ENCODE results near the gene CCNB1IP1.
A peak's percentile ranks its signal among the peaks of the same experiment; 100 is the strongest.
"Not testable (repeated sequence)": the region's sequence is repeated elsewhere in the genome, so short reads cannot be mapped to it uniquely, and the experiment has no call there.

The CCNB1IP1 gene

DNA sequence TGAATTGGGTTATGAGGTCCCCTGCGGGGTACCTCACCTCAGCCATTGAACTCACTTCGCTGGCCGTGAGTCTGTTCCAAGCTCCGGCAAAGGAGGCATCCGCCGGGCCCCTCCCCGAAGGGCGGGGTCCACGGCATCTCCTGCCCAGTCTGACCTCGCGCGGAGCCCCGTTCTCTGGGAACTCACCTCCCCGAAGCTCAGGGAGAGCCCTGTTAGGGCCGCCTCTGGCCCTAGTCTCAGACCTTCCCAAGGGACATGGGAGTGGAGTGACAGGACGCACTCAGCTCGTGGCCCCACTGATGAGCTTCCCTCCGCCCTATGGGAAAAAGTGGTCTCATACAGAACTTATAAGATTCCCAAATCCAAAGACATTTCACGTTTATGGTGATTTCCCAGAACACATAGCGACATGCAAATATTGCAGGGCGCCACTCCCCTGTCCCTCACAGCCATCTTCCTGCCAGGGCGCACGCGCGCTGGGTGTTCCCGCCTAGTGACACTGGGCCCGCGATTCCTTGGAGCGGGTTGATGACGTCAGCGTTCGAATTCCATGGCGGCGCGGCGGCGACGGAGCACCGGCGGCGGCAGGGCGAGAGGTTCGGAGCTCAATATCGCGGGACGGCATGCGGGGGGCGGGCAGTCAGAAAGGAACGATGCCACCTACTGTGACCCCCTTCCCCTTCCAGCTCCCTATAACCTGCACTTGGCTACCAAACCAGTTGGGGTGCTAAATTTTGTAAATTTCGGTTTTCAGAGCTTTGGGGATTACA, 10.2 kb upstream of the CCNB1IP1 start, which contains the start of gene PARP2:
Gene PARP2, plus strand, starts transcription at position 544 of the 770 bp plus-strand sequence. Its CDS starts 7 bp downstream, at position 551.
- POLR2A ChIA-PET: interaction anchor here (0.6 to 4.6 kb wide), 30 partner anchors 9 to 631 kb away, joined by 3 to 162 read pairs (median 4); partner anchors contain the start of genes APEX1, CCNB1IP1, OSGEP and PIP4P1
- peak; percentile 97 for DNase-seq (ENCODE audit: extremely low spot score)
- CTCF ChIA-PET: interaction anchor here (0.5 to 1.7 kb wide), 6 partner anchors 13 to 450 kb away, joined by 3 to 6 read pairs (median 4); partner anchors contain the start of gene TEP1
- TF ChIP-seq TARDBP (IDR thresholded peaks at IDR 0.05) (no peak), FOXK2 (IDR thresholded peaks at IDR 0.05) (no peak), SP1 (IDR thresholded peaks at IDR 0.05) (no peak), SUZ12 (IDR thresholded peaks at IDR 0.05) (no peak), FOXA1 (IDR thresholded peaks at IDR 0.05) (no peak), L3MBTL2 (conservative IDR thresholded peaks at IDR 0.05) (peak; percentile 81), ELF4 (IDR thresholded peaks at IDR 0.05) (peak; percentile 89), ZNF384 (IDR thresholded peaks at IDR 0.05) (no peak), FOXM1 (IDR thresholded peaks at IDR 0.05; ENCODE audit: borderline replicate concordance) (no peak), HDGF (IDR thresholded peaks at IDR 0.05; ENCODE audit: borderline replicate concordance) (no peak)
- TF ChIP-seq, protein P1, sequence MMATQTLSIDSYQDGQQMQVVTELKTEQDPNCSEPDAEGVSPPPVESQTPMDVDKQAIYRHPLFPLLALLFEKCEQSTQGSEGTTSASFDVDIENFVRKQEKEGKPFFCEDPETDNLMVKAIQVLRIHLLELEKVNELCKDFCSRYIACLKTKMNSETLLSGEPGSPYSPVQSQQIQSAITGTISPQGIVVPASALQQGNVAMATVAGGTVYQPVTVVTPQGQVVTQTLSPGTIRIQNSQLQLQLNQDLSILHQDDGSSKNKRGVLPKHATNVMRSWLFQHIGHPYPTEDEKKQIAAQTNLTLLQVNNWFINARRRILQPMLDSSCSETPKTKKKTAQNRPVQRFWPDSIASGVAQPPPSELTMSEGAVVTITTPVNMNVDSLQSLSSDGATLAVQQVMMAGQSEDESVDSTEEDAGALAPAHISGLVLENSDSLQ (IDR thresholded peaks at IDR 0.05): peak; percentile 97

DNA sequence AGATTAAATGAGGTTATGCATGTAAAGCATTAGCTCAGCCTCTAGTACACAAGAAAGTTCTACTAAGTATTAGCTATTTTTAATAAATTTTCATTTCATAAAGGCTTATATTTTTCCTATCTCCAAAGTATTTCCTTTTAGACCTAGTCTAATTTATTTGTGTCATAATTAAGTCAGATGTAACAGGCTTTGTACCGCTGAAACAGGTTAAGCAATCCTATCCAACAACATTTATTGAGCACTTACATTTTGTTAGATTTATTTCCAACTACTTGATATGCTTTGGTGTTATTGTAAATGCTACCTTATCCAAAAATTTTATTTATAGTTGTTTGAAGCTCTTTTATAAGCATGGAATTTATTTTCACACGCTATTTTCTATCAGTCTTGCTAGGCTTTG, 8.6 kb upstream of the CCNB1IP1 start:
- TF ChIP-seq BHLHE40 (IDR thresholded peaks at IDR 0.05; ENCODE audit: borderline replicate concordance) (no peak), ZNF384 (IDR thresholded peaks at IDR 0.05) (no peak), FOXK2 (IDR thresholded peaks at IDR 0.05) (no peak), TARDBP (IDR thresholded peaks at IDR 0.05) (no peak), FOXA1 (IDR thresholded peaks at IDR 0.05) (no peak), SUZ12 (IDR thresholded peaks at IDR 0.05) (no peak), L3MBTL2 (conservative IDR thresholded peaks at IDR 0.05) (no peak), CTBP1 (IDR thresholded peaks at IDR 0.05; ENCODE audit: borderline replicate concordance) (no peak), SP1 (IDR thresholded peaks at IDR 0.05) (no peak), HDGF (IDR thresholded peaks at IDR 0.05; ENCODE audit: borderline replicate concordance) (no peak), ELF4 (IDR thresholded peaks at IDR 0.05) (no peak), ARNT (IDR thresholded peaks at IDR 0.05) (no peak), LEF1 (IDR thresholded peaks at IDR 0.05; ENCODE audit: borderline replicate concordance) (no peak), FOXM1 (IDR thresholded peaks at IDR 0.05; ENCODE audit: borderline replicate concordance) (no peak), NFRKB (IDR thresholded peaks at IDR 0.05) (no peak)
- TF ChIP-seq, protein P1 (IDR thresholded peaks at IDR 0.05): no peak
- POLR2A ChIA-PET: interaction anchor here (3.7 to 4.6 kb wide), 2 partner anchors 12 to 114 kb away, joined by 37 to 162 read pairs; partner anchors contain the start of genes APEX1, CCNB1IP1 and OSGEP

DNA sequence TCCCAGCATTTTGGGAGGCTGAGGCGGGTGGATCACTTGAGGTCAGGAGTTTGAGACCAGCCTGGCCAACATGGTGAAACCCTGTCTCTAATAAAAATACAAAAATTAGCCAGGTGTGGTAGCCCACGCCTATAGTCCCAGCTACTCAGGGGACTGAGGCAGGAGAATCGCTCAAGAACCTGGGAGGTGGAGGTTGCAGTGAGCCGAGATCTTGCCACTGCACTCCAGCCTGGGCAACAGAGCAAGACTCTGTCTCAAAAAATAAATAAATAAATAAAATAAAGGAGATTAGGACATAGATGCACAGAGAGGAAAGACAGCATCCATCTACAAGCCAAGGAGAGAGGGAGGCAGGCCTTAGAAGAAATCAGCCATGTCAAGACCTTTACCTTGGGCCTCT, 8.0 kb upstream of the CCNB1IP1 start:
- ChIA-PET POLR2A (interaction anchor here (3.7 to 4.6 kb wide), 2 partner anchors 11 to 114 kb away, joined by 37 to 162 read pairs; partner anchors contain the start of genes APEX1, CCNB1IP1 and OSGEP), CTCF (interaction anchor here (1.0 to 1.8 kb wide), 2 partner anchors 8 to 14 kb away, joined by 4 to 8 read pairs; partner anchors contain the start of gene CCNB1IP1)
- DNase-seq (ENCODE audit: extremely low spot score): not testable (repeated sequence)

More for the DNA sequence above, 8.6 kb upstream of the CCNB1IP1 start:
- DNase-seq (ENCODE audit: extremely low spot score): no peak
- CTCF ChIA-PET: interaction anchor here (1.0 to 1.8 kb wide), 2 partner anchors 9 to 15 kb away, joined by 4 to 8 read pairs; partner anchors contain the start of gene CCNB1IP1

DNA sequence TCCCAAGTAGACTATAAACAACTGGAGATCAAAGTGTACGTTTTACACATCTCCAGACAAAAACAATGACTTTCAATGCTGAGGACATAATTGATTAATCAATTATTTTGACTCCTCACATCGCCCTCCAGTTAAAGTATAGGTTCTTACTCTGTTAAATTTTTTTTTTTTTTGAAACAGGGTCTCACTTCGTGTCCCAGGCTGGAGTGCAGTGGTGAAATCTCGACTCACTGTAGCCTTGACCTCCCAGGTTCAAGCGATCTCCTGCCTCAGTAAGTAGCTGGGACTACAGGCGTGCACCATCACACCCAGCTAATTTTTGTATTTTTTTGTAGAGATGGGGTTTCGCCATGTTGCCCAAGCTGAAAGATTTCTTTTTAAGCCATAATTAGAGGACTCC, 938 bp upstream of the CCNB1IP1 start:
- DNase-seq (ENCODE audit: extremely low spot score): no peak
- TF ChIP-seq TARDBP (IDR thresholded peaks at IDR 0.05): no peak
- no peak for TF ChIP-seq ZNF384 (IDR thresholded peaks at IDR 0.05)
- TF ChIP-seq, protein P1 (IDR thresholded peaks at IDR 0.05): no peak
- TF ChIP-seq FOXA1 (IDR thresholded peaks at IDR 0.05): no peak
- no peak for TF ChIP-seq CTBP1 (IDR thresholded peaks at IDR 0.05; ENCODE audit: borderline replicate concordance)
- TF ChIP-seq SP1 (IDR thresholded peaks at IDR 0.05): no peak
- TF ChIP-seq HDGF (IDR thresholded peaks at IDR 0.05; ENCODE audit: borderline replicate concordance): no peak
- TF ChIP-seq BHLHE40 (IDR thresholded peaks at IDR 0.05; ENCODE audit: borderline replicate concordance): no peak
- no peak for TF ChIP-seq SUZ12 (IDR thresholded peaks at IDR 0.05)
- TF ChIP-seq FOXM1 (IDR thresholded peaks at IDR 0.05; ENCODE audit: borderline replicate concordance): no peak
- TF ChIP-seq NFRKB (IDR thresholded peaks at IDR 0.05): no peak
- no peak for TF ChIP-seq LEF1 (IDR thresholded peaks at IDR 0.05; ENCODE audit: borderline replicate concordance)
- TF ChIP-seq ELF4 (IDR thresholded peaks at IDR 0.05): no peak
- TF ChIP-seq FOXK2 (IDR thresholded peaks at IDR 0.05): no peak
- TF ChIP-seq L3MBTL2 (conservative IDR thresholded peaks at IDR 0.05): no peak
- TF ChIP-seq ARNT (IDR thresholded peaks at IDR 0.05): no peak
- ChIA-PET CTCF (interaction anchor here (0.9 kb wide), 1 partner anchor 81 kb away, joined by 3 read pairs; no protein-coding TSS in a partner anchor), POLR2A (interaction anchor here (1.2 to 9.7 kb wide), 3 partner anchors 8 to 127 kb away, joined by 3 to 162 read pairs (median 12); partner anchors contain the start of genes APEX1, OSGEP, PARP2 and PIP4P1)

DNA sequence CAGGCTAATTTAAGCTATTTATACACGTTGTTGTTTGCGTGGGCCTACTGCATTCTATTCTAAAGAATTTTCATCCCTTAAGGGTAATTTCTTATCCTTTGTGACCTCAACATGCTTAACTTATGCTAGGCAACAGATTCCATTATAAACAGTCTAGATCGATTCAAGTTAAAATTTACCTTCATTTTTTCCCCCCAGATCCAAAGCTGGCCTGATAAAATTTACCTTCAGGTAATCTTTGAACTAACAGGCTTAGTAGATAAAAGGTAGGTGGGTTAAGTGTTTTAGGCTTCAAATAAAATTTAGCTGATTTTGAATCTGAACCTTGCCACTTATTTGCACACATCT, 389 bp upstream of the CCNB1IP1 start:
- TF ChIP-seq TARDBP (IDR thresholded peaks at IDR 0.05): no peak
- no peak for TF ChIP-seq LEF1 (IDR thresholded peaks at IDR 0.05; ENCODE audit: borderline replicate concordance)
- TF ChIP-seq ELF4 (IDR thresholded peaks at IDR 0.05): no peak
- TF ChIP-seq ARNT (IDR thresholded peaks at IDR 0.05): no peak
- TF ChIP-seq, protein P1 (IDR thresholded peaks at IDR 0.05): no peak
- TF ChIP-seq FOXK2 (IDR thresholded peaks at IDR 0.05): no peak
- no peak for TF ChIP-seq SUZ12 (IDR thresholded peaks at IDR 0.05)
- TF ChIP-seq SP1 (IDR thresholded peaks at IDR 0.05): no peak
- TF ChIP-seq NFRKB (IDR thresholded peaks at IDR 0.05): no peak
- no peak for TF ChIP-seq L3MBTL2 (conservative IDR thresholded peaks at IDR 0.05)
- no peak for TF ChIP-seq HDGF (IDR thresholded peaks at IDR 0.05; ENCODE audit: borderline replicate concordance)
- TF ChIP-seq BHLHE40 (IDR thresholded peaks at IDR 0.05; ENCODE audit: borderline replicate concordance): no peak
- no peak for TF ChIP-seq FOXM1 (IDR thresholded peaks at IDR 0.05; ENCODE audit: borderline replicate concordance)
- TF ChIP-seq FOXA1 (IDR thresholded peaks at IDR 0.05): no peak
- no peak for TF ChIP-seq CTBP1 (IDR thresholded peaks at IDR 0.05; ENCODE audit: borderline replicate concordance)
- TF ChIP-seq ZNF384 (IDR thresholded peaks at IDR 0.05): no peak
- CTCF ChIA-PET: interaction anchor here (1.9 kb wide), 1 partner anchor 8 kb away, joined by 4 read pairs; no protein-coding TSS in a partner anchor
- POLR2A ChIA-PET: interaction anchor here (1.2 to 9.7 kb wide), 4 partner anchors 9 to 128 kb away, joined by 3 to 162 read pairs (median 8); partner anchors contain the start of genes APEX1, OSGEP, PARP2 and PIP4P1
- DNase-seq (ENCODE audit: extremely low spot score): no peak

All from HEK293T (cell line).